HG03520 (cell line): Measurements from ENCODE around the gene PLXND1.

ENCODE experiments used
- ATAC-seq: cut with Tn5 transposase; IDR thresholded peaks from one replicate; pipeline ENCODE4 v1.9.1; 2021; ENCODE audit warnings: mild to moderate bottlenecking, moderate library complexity; ENCODE audit not compliant: unreplicated experiment

The PLXND1 gene

GRCh38 chr3:129629011-129629410 is 22.5 kb upstream of the PLXND1 start:
- ATAC-seq = no peak

DNA sequence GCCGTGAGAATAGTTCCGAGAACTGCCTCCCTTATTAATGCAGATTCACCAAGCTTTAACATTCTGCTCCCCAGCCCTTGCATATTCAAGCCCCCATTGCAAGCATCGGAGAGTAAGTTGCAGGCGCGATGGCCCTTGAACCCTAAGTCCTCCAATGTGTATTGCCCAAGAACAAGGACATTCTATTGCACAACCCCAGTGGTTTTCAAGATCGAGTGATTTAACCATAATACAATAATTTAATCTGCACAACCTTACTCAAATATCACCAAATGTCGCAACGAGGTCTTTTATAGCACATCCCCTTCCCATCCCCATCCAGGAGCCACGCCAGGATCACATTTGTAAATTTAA is 21.7 kb upstream of the PLXND1 start:
- ATAC-seq = no peak

DNA sequence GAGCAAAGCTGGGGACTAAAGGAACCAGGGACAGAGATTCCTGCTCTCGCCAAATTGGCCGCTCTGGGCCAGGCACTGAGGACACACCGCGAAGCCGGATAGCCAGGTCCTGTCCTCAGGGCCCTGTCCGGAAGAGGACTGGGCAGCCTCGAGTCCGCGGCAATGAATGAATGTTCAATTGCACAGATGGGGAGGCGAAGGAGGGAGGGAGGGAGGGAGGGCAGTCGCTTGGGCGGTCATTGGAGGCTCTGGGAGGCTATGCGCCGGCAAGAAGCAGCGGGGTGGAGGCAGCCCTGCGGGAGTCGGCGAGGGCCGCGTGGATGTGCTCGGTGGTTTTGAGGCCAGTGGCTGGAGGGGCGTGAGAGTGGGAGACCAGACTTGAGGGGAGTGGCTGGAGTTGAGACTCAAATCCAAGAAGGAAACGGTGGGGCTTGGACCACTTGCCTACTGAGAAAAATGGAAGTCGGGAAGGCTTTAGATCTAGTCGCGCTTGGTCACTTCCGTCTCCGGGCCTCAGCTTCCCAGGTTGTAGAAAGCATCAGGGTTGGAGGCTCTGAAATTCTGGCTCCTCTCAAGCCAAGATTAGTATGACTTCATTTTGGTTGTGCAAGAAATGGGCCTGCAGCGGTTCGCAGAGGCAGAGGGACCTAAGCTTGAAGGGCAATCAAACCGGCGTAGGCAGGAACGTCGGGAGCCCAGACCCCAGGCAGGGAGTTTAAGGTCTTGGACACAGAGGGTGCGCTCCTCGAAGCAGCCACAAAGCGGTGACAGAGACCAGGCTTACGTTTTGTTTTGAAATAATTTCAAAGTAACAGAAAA is 21.1 kb upstream of the PLXND1 start:
- ATAC-seq = peak; percentile 39

GRCh38 chr3:129626744-129627349 is 20.4 kb upstream of the PLXND1 start:
- peak; percentile 85 for ATAC-seq

DNA sequence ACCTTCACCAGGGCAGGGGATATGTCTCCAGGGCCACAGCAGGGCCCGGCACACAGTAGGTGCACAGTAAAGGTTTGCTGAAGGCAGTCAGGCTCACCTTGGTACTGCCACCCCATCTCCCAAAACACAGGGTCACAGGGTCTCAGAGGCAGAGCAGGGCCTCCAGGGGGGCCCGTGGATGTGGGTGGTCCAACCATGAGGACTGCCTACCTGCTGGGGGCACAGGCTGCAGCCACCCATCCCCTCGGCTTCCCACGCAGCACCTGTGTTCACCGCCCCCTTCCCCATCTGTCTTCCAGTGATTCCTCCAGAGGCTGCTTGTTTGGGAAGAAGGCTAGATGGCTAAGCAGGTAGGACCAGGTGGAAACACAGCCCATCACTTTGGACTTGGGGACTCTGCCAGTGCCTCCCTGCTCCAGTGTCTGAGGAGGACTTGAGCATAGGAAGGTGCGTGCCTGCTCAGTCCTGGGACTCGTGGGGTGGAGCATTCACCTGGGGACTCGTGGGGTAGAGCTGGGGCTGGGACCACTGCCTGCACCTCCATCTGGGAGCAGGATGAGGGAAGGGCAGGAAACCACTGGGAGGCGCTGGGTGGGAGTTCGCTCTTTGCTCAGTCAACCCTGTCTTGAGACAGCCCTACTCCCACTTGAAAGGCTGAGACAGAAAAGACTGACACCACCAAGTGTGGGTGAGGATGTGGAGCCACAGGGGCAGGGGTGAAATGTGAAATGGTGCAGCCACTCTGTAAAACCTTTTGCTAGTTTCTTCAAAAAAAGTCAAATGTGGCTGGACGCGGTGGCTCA is 18.8 kb upstream of the PLXND1 start:
- ATAC-seq = no peak

GRCh38 chr3:129624347-129625071 is 18.0 kb upstream of the PLXND1 start:
- no peak for ATAC-seq

DNA sequence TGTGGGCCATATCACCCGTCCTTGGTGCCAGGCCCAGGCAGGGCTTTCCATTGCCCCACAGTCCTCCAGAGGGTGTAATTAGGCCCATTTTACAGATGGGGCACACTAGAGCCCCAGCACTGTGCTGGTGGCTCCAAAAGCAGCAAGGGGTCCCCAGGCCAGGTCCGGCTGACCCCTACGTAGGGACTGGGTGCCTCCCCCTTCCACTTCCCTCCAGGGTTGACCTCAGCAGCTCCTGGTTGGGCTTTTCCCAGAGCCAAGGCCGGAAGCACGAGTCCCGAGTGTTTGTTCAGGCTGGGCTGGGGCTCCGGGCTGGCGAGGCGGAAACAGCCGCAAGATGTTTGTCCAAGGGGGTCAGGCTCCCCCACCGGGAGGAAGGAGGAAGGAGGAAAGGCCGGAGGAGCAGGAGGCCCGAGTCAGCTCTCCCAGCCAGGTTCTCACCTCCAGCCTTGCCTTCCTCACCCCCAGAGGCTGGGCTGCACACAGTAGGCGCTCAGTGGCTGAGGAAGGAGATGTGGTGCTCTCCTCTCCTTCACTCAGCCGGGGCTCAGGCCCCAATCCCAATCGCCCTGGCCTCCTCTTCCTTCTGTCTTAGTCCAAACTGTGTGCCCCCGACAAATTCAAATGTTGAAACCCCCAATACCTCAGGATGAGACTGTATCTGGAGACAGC is 17.1 kb upstream of the PLXND1 start:
- ATAC-seq = no peak

- ATAC-seq = no peak
Observed at GRCh38 chr3:129622933-129623332, 16.5 kb upstream of the PLXND1 start.

- ATAC-seq = no peak
Observed at GRCh38 chr3:129622226-129622874, 15.9 kb upstream of the PLXND1 start.

DNA sequence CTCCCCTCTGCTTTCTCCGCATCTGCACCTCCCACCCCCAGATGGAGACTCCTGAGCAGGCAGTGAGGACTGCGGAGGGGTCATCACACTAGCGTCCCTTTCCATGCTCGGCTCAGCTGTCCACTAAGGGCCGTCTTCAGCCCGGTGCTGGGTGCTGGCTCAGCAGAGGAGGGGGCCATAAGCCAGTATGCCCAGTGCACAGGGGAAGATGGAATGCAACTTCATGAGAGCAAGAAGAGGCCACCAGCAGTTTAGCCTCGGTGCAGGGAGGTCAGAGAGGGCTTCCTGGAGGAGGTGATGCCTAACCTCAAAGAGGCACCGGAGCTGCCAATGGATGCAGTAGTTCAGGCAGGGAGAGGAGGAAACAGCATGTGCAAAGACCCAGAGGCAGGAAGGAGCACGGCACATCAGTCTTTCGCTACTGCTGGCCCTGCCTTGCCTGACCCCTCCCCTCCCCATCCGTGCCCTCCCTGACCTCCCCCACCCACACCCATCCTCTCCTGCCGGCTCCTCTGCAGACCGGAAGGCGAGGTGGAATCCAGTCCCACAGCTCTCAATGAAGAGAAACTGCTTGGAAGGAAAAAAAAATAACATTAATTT is 15.2 kb upstream of the PLXND1 start:
- no peak for ATAC-seq

GRCh38 chr3:129620828-129621559 is 14.5 kb upstream of the PLXND1 start:
- ATAC-seq = no peak

- no peak for ATAC-seq
Observed at GRCh38 chr3:129619726-129620162, 13.3 kb upstream of the PLXND1 start.

DNA sequence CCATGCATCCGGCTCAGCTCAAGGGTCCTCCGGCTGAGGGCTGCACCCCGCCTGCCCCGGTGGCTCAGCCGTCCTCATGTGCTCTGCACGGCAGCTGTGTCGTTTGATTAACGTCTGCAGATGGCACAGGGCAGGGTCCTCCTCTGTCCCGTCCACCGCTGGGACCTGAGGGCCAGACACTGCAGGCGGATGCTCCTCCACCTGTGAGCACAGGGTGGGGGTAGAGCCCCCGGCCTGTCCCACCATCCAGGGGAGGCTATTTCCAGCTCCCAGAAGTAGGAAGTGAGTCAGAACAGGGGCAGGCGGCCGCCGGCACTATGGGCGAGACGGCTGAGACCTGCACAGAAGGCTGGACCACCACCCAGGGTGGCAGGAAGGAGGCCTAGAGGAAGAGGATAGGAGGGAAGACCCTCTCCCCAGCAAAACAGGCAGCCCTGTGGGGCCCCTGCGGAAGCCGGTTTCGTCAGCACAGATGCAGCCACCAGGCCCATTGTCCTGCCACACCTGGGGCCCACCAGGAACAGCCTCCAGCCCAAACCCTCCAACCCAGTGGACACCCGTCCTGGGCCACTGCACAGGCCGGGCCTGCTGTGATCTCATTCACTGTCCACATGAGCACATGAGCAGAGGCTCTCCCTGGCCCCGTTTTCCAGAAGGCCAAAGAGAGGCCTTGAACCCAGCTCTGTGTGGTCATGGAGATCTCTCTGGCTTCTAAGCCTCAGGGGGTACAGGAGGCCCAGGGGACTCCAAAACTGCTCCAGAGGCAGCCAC is 12.6 kb upstream of the PLXND1 start:
- no peak for ATAC-seq

- no peak for ATAC-seq
Observed at GRCh38 chr3:129618186-129618820, 11.8 kb upstream of the PLXND1 start.

- no peak for ATAC-seq
Observed at GRCh38 chr3:129617381-129618185, 11.1 kb upstream of the PLXND1 start.

DNA sequence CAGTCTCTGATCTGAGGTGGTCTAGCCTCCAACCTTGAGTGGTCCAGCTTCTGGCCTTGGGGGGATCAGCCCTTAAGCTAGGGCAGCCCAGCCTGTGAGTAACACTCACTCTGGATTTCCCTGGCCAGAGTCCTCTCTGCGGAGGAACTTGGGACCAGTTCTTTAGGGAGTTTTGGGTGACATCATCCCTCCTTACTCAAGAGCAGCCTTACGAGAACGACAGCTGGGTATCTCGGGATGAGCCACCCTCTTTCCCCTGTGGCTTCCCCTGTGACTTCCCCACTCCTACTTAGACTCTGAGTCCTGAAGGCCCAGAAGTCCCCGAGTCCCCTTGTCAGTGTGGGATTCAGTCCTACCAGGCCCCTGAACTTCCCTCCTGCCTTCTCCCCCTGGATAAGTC is 10.2 kb upstream of the PLXND1 start:
- ATAC-seq = no peak

DNA sequence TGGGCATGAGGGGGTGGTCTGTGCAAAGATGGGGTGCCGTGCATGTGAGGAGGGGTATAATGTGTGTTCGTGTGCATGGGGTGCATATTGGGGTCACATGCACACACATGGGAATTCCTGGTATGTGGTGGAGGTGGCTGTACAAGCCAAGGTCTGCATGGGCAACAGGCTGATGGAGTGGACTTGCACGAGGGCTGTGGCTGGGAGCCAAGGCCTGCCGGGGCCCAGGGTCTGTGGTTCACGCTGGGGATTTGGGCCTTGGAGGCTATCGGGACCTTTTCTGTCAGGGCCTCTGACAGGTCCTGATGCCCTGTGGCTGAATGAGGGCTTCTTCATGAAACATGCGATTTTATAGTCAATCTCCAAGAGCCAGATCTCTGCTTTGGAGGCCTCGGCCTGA is 9.8 kb upstream of the PLXND1 start:
- no peak for ATAC-seq
